OCI-LY1 (cell line): Measurements from ENCODE around the gene UROC1.

ENCODE experiments used
- H2AFZ ChIP-seq: fragments of 200-600 bp; sonication (generic), shearing (Covaris generic); 2 replicates; pipeline ENCODE4 v1.6.0; 2014; ENCODE audit warnings: antibody characterized with exemption, mild to moderate bottlenecking, low read length
- H3F3A ChIP-seq: fragments of 200-600 bp; sonication (generic), shearing (Covaris generic); 2 replicates; pipeline ENCODE4 v1.6.0; 2014; ENCODE audit warnings: mild to moderate bottlenecking, antibody characterized with exemption, low read length, moderate library complexity; ENCODE audit not compliant: insufficient read depth
- H3K27ac ChIP-seq: fragments of 200-600 bp; sonication (generic); 2 replicates; pipeline ENCODE4 v1.5.1; 2014; ENCODE audit warnings: low read length, mixed run types, mild to moderate bottlenecking, low read depth; ENCODE audit not compliant: poor library complexity, severe bottlenecking
- H3K27me3 ChIP-seq: fragments of 200-600 bp; sonication (generic); 2 replicates; pipeline ENCODE4 v1.6.0; 2014; ENCODE audit warnings: antibody characterized with exemption, mild to moderate bottlenecking, low read length, moderate library complexity; ENCODE audit not compliant: insufficient read depth
- H3K36me3 ChIP-seq: fragments of 200-600 bp; sonication (generic); 2 replicates; pipeline ENCODE4 v1.6.1; 2014; ENCODE audit warnings: mild to moderate bottlenecking, antibody characterized with exemption, low read length, moderate library complexity, mixed read lengths; ENCODE audit not compliant: insufficient read depth
- H3K4me1 ChIP-seq: fragments of 200-600 bp; sonication (generic); 2 replicates; pipeline ENCODE4 v1.5.1; 2014; ENCODE audit warnings: mild to moderate bottlenecking, low read length, moderate library complexity; ENCODE audit not compliant: insufficient read depth, severe bottlenecking
- H3K4me2 ChIP-seq: fragments of 200-600 bp; sonication (generic), shearing (Covaris generic); 2 replicates; pipeline ENCODE4 v1.6.1; 2014; ENCODE audit warnings: low read length
- H3K4me3 ChIP-seq: fragments of 200-600 bp; sonication (generic); 2 replicates; pipeline ENCODE4 v1.5.1; 2014; ENCODE audit warnings: low read length, low read depth, mild to moderate bottlenecking, mixed read lengths; ENCODE audit not compliant: poor library complexity, severe bottlenecking
- H3K79me2 ChIP-seq: fragments of 200-600 bp; shearing (Covaris generic); 2 replicates; pipeline ENCODE4 v1.6.1; 2016; ENCODE audit warnings: mixed run types, low read length, mixed read lengths; ENCODE audit not compliant: insufficient read depth
- H3K9ac ChIP-seq: fragments of 200-600 bp; sonication (generic), shearing (Covaris generic); 2 replicates; pipeline ENCODE4 v1.6.1; 2014; ENCODE audit warnings: mild to moderate bottlenecking, low read length, mixed read lengths
- H3K9me2 ChIP-seq: fragments of 200-600 bp; sonication (generic), shearing (Covaris generic); 2 replicates; pipeline ENCODE4 v1.6.1; 2014; ENCODE audit warnings: low read depth, mild to moderate bottlenecking, low read length, mixed read lengths
- H3K9me3 ChIP-seq: fragments of 200-600 bp; shearing (Covaris generic); 2 replicates; pipeline ENCODE4 v1.6.1; 2014; ENCODE audit warnings: low read length, mixed read lengths
- H4K20me1 ChIP-seq: fragments of 200-600 bp; sonication (generic), shearing (Covaris generic); 2 replicates; pipeline ENCODE4 v1.6.0; 2016; ENCODE audit warnings: mild to moderate bottlenecking, low read length; ENCODE audit not compliant: insufficient read depth
- EZH2 ChIP-seq: fragments of 200-600 bp; sonication (generic), shearing (Covaris generic); IDR thresholded peaks from 2 replicates; pipeline ENCODE4 v1.8.0; 2017; ENCODE audit warnings: borderline replicate concordance, mixed run types, mild to moderate bottlenecking, antibody characterized with exemption, low read length, moderate library complexity, mixed read lengths
- TF ChIP-seq, protein P1 (sequence below): fragments of 200-600 bp; sonication (generic), shearing (Covaris generic); IDR thresholded peaks from 2 replicates; pipeline ENCODE4 v1.5.1; 2017; ENCODE audit warnings: mild to moderate bottlenecking, antibody characterized with exemption, low read length, moderate library complexity, mixed read lengths

The UROC1 gene

DNA sequence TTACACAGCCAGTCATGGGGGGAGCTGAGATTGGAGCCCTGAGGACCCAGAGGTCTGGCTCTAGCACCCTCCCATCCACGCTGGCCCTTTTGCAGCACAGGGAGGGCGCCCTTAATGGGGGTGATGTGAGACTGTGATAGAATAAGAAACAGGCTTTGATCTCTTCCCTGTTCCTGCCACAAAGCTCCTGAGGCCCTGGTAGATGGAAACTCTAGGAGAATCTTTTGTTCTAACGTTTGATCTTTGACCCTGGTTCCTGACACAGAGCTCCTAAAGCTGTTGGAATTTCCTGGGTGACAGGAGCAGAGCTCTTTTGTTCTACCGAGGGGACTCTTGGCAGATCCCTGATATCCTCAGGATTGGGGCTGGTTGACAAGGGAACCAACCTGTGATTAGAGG, 1.2 kb upstream of the UROC1 start:
- TF ChIP-seq EZH2, result no peak
- TF ChIP-seq, protein P1, sequence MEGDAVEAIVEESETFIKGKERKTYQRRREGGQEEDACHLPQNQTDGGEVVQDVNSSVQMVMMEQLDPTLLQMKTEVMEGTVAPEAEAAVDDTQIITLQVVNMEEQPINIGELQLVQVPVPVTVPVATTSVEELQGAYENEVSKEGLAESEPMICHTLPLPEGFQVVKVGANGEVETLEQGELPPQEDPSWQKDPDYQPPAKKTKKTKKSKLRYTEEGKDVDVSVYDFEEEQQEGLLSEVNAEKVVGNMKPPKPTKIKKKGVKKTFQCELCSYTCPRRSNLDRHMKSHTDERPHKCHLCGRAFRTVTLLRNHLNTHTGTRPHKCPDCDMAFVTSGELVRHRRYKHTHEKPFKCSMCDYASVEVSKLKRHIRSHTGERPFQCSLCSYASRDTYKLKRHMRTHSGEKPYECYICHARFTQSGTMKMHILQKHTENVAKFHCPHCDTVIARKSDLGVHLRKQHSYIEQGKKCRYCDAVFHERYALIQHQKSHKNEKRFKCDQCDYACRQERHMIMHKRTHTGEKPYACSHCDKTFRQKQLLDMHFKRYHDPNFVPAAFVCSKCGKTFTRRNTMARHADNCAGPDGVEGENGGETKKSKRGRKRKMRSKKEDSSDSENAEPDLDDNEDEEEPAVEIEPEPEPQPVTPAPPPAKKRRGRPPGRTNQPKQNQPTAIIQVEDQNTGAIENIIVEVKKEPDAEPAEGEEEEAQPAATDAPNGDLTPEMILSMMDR, result no peak
- Histone ChIP-seq H3K36me3 (no peaks in the 10 kb centered on the region), H3K27ac (no peak overlapping the region), H3K4me3 (no peak overlapping the region), H3K9me3 (no peaks in the 10 kb centered on the region), H3K9me2 (no peaks in the 10 kb centered on the region), H3K9ac (no peak overlapping the region), H3K27me3 (no peaks in the 10 kb centered on the region), H3K79me2 (no peaks in the 10 kb centered on the region), H3K4me1 (no peaks in the 10 kb centered on the region), H3K4me2 (no peak overlapping the region), H2AFZ (no peak overlapping the region), H4K20me1 (no peaks in the 10 kb centered on the region), H3F3A (no peaks in the 10 kb centered on the region)

- H3K9me2 ChIP-seq, result no peaks in the 10 kb centered on the region
- no peak overlapping the region for H3K4me3 ChIP-seq
- H3F3A ChIP-seq, result no peaks in the 10 kb centered on the region
- no peaks in the 10 kb centered on the region for H3K9me3 ChIP-seq
- no peaks in the 10 kb centered on the region for H4K20me1 ChIP-seq
- H2AFZ ChIP-seq, result no peak overlapping the region
- H3K27ac ChIP-seq, result no peak overlapping the region
- no peak overlapping the region for H3K4me2 ChIP-seq
- TF ChIP-seq, protein P1, result no peak
- no peak for TF ChIP-seq EZH2
- H3K36me3 ChIP-seq, result no peaks in the 10 kb centered on the region
- H3K9ac ChIP-seq, result no peak overlapping the region
- no peaks in the 10 kb centered on the region for H3K79me2 ChIP-seq
- no peaks in the 10 kb centered on the region for H3K27me3 ChIP-seq
- H3K4me1 ChIP-seq, result no peaks in the 10 kb centered on the region
Observed at GRCh38 chr3:126517986-126518778, 609 bp upstream of the UROC1 start.

DNA sequence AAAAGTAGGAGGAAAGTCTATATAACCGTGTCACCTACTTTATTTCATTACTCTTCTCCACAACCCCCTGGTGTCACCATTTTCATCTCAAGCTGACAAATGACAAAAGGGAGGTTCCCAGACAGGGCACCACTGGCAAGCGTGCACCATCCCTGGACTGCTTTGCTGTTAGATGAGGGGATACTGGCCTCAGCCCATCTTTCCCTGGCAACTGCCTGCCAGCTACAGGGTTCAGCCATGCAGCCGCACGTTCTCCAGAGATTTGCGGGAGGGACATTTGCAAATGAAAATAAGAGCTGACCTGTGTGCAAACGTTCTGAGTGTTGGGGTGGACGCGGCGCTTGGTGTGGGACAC, 660 bp downstream of the UROC1 start:
- Histone ChIP-seq H3K9me3 (no peaks in the 10 kb centered on the region), H3K4me1 (no peaks in the 10 kb centered on the region), H3K4me2 (no peak overlapping the region), H3K36me3 (no peaks in the 10 kb centered on the region), H3K9me2 (no peaks in the 10 kb centered on the region), H3K27me3 (no peaks in the 10 kb centered on the region), H3K9ac (no peak overlapping the region), H2AFZ (no peak overlapping the region), H3K4me3 (no peak overlapping the region), H3K27ac (no peak overlapping the region), H3K79me2 (no peaks in the 10 kb centered on the region), H4K20me1 (no peaks in the 10 kb centered on the region), H3F3A (no peaks in the 10 kb centered on the region)
- TF ChIP-seq EZH2, result no peak
